DOHH2 (cell line): ENCODE measurements around the gene ADCY7.

Experiments used
- CTCF ChIP-seq: fragments of 200-600 bp; sonication (generic); IDR thresholded peaks from one replicate; pipeline ENCODE4 v1.5.1; 2014; ENCODE audit warnings: antibody characterized with exemption, mild to moderate bottlenecking, low read depth, low read length; ENCODE audit not compliant: poor library complexity, severe bottlenecking
- EZH2phosphoT487 ChIP-seq: fragments of 200-600 bp; sonication (generic); IDR thresholded peaks from 2 replicates; pipeline ENCODE4 v1.6.1; 2017; ENCODE audit warnings: borderline replicate concordance, mild to moderate bottlenecking, antibody characterized with exemption, low read length, moderate library complexity, mixed read lengths

- no peak for TF ChIP-seq CTCF
- TF ChIP-seq EZH2phosphoT487, result no peak
These were observed 31.4 kb upstream of the ADCY7 start for GRCh38 chr16:50234771-50235556.
